Measurements from ENCODE around the gene GGA1.
"Not testable (repeated sequence)": the region's sequence is repeated elsewhere in the genome, so short reads cannot be mapped to it uniquely, and the experiment has no call there.

Gene GGA1

DNA sequence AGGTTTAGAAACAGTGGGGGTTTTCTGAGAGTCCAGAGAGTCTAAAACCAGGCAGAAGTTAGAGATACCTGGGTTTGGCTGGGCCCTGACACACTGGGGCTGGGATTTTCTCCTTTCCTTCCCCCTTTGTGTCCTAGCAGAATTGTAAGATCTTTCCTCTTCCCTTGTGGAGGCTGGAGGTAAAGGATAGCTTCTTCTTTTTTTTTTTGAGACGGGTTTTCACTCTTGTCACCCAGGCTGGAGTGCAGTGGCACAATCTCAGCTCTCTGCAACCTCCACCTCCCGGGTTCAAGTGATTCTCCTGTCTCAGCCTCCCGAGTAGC is 1.5 kb downstream of the GGA1 start:
- DNase-seq, result not testable (repeated sequence)

DNA sequence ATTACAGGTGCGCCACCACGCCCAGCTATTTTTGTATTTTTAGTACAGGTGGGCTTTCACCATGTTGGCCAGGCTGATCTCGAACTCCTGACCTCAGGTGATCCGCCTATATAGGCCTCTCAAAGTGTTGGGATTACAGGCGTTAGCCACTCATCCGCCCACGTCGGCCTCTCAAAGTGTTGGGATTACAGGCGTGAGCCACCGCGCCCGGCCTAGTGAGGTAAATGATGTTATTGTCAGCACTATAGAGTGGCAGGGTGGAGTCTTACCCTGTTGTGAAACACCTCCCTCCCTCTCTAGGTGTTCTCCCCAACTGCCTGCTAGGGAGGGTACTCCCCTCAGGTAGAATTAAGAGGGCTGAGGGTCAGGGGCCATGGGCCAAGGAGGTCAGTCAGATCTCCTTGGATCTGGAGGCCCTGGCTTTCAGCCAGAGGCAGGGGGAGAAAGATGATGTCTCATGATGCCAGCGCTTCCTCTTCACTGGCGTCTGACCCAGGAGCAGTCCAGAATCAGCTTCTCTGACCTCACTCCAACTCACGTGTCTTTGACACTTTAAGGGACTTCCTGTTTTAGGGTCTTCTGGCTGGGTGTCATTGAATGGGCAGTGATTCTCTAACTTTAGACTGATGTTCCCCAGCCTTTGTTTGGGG is 2.0 kb downstream of the GGA1 start:
- DNase-seq, result no peak

DNA sequence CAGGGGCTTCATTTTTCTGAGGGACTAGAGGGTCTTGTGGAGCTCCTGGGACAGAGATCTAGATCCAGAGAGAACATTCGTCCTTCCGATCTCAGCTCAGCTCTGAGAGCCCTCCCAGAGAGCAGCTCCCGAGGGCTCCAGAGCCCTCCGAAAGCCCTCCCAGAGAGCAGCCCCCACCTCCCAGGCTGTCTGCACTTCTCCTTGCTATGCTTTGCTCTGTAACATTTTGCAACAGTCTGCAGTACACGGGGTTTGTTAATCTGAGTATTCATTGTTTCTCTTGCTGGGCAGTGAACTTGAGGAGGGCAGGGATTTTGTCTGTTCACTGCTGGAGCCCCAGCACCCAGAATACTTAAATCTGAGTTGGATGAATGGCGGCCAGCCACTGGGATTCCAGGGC is 2.6 kb downstream of the GGA1 start:
- DNase-seq, result no peak

DNA sequence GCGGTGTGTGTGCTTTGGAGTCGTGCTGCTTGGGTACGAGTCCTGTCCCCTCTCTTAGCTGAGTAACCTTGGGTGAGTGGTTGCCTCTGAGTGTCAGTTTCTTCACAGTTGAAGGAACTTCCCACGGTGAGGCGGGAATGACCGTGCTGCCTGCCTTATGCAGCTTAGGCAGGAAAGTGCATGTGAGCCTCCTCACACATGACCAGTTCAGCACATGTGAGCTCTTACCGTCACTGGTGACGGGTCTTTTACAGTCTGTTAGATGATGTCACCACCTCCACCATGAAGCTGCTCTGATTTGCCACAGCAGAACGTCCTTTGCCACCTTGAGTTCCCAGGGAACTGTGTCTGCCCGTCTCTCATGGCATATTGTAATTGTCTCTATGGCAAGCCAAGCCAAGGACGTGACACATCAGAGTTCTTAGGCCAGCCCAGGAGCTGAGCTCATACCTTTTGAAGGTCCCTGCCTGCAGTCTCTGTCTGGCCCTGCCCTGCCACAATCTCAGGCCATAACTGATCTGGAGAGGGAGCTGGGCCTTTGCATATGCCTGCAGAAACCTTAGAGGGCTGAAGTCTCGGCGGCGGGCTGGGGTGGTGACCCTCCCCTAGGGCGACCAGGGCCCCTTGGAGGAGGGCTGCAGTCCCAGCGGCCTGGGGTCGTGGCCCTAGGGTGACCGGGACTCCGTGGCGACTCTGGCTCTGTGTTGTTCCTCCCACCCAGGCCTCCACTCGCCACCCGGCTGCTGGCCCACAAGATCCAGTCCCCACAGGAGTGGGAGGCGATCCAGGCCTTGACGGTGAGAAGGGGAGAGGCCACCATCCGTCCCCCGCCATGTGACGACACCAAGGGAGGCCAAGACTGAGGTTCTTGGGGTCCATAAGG is 7.8 kb downstream of the GGA1 start:
- DNase-seq, result no peak

DNA sequence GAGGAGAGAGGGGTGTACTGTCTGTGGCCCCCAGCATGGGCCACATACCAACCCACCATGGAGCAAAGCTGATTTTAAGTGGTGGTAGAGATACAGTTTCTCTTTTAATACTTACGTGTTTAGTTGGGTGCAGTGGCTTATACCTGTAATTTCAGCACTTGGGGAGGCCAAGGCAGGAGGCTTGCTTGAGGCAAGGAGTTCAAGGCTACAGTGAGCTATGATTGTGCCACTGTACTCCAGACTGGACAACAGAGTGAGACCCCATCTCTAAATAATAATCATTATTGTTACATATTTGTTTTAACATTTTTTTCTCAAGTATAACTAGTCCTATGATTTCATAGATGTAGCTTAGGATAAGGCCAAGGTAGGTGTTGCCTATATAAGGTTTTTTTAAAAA is 8.8 kb downstream of the GGA1 start:
- DNase-seq, result no peak

DNA sequence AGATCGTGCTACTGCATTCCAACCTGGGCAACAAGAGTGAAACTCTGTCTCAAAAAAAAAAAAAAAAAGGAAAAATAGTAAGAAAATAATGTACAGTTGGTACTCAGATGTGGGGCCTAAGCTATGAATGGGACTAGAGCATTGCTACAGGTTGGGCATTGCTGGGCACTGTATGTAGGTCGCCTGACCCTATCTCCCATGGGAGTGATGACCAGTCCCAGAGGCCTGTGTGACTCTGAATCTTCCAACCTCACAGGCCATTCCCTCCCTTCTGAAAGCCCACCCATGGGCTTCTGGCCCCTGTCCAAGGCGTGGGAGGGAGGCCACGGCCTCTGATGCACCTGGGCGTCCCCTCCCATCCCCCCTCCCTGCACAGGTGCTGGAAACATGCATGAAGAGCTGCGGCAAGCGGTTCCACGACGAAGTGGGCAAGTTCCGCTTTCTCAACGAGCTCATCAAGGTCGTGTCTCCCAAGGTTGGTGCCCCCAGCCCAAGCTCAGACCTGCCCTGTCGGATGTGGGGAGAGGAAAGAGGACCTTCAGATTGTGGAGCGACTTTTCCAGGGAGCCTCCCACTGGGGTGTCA is 9.5 kb downstream of the GGA1 start:
- DNase-seq, result no peak

DNA sequence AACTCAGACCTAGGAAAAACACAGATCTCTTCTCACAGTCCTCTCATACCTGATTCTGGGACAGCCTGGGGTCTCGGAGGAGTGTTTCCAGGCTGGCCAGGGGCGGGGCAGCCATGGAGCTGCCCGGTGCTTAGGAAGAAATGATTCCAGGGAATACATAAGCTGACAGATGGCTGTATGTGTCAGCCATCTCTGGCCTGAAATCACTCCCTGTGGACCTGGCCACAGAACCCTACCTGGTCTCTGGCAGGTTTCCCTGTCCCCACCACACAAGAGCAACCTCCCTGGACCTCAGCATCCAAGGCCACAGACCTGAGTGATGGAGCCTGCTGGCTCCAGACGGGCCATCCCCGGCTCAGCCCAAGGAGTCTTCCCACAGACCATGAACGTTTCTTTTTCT is 10.0 kb downstream of the GGA1 start:
- no peak for DNase-seq

DNA sequence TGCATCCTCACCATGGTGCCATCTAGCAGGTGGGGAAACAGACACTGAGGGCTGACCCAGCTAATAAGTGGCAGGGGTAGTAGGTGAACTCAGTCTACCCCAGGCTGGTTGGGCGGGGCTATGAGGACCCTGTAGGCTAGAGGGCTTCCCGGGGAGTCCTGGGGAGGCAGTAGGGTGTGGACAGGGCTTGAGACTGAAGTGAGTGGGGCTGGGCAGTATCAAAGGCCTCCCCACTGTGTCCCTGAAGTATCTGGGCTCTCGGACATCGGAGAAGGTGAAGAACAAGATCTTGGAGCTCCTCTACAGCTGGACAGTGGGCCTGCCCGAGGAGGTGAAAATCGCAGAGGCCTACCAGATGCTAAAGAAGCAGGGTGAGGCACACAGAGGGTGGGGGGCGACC is 11.4 kb downstream of the GGA1 start:
- DNase-seq, result no peak

DNA sequence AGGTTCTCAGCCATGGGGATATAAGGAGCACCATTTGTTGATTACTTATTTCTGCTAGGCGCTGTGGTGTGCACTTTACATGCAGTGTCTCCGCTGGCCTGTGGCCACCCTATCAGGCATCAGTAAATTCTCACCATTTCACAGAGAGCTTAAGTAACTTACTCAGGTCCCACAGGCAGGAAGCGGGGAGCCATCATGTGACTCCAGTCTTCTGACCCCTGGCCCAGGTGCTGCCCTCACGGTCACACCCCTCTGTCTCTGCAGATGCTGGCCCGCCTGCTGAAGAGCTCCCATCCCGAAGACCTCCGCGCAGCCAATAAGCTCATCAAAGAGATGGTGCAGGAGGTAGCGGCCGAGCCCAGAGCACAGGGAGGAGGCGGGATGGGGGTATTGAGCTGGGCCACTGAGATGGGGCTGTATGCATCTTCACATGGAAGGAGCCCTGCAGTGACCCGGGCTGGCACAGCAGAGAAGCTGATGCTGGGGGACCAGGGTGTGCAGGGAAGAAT is 12.8 kb downstream of the GGA1 start:
- DNase-seq, result no peak

DNA sequence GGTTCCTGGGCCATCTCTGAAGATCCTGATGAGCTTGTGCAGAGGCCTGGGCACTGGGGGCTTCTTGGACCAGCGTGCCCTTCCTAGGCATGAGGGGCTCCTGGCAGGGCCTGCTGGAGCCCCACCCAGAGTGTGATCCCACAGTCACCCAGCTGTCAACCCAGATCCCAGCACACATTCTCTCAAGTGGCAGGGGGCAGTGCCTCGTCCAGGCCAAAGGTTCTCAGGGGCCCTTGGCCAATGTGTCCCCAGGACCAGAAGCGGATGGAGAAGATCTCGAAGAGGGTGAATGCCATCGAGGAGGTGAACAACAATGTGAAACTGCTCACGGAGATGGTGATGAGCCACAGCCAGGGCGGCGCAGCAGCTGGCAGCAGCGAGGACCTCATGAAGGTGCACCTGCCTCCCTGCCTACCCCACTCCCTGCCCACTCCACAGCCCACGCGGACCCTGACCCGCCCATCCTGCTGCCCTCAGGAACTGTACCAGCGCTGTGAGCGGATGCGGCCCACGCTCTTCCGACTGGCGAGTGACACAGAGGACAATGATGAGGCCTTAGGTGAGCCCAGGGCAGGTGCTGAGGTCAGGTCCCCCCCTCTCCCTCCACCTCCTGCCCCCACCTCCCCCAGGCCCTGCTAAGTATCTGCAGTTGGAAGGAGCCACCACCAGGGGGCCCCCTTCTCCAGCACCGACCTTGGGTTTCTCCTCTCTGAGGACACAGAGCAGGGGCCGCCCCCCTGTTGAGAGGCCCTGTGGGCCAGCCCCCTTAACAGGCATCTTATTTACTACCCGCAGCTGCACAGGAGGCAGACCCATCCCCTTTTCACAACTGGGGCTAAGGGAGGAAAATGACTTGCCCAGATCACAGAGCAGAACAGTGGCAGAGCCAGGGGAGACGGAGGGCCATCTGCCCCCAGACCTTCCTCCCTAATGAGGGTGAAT is 14.7 kb downstream of the GGA1 start:
- DNase-seq, result no peak

DNA sequence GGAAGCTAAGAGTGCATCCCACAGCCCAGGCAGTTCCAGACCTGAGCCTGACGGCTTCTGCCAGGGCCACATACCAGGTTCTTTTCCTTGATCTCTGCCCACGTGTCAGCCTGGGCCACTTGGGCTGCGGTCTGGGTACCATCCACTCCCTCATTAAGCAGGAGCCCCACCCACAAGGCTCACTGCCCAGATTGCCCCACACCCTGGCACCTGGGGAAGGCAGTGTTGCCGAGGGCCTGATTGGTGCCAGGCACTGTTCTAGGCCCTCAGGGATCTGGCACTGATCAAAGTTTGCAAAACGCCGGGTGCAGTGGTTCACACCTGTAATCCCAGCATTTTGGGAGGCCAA is 15.4 kb downstream of the GGA1 start:
- no peak for DNase-seq

DNA sequence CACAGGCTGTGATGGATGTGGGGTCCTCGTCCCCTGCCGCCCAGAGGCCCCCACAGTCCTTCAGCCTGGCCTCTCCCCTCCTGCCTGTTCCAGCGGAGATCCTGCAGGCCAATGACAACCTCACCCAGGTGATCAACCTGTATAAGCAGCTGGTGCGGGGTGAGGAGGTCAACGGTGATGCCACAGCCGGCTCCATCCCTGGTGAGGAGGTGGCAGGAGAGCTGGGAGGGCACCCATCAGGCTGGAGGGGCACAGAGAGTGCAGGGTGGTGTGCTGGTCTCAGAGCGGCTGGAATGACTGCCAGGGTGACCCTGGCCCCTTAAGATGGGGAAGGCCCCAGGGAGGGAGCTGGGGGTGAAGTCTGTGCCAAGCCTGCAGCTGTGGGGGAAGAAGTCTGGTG is 16.2 kb downstream of the GGA1 start:
- DNase-seq, result no peak

DNA sequence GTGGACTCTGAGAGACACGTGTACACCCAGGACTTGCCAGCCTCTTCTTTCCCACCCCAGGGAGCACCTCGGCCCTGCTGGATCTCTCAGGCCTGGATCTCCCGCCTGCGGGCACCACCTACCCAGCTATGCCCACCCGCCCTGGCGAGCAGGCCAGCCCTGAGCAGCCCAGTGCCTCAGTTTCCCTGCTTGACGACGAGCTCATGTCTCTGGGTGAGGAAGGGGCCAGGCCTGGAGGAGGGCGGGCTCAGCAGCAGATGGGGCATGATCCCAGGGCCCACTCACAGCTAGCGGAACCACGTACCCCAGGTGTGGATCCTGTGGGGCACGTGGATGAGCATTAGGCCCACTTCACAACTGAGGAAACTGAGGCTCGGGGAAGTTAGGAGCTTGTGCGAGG is 17.1 kb downstream of the GGA1 start:
- no peak for DNase-seq

DNA sequence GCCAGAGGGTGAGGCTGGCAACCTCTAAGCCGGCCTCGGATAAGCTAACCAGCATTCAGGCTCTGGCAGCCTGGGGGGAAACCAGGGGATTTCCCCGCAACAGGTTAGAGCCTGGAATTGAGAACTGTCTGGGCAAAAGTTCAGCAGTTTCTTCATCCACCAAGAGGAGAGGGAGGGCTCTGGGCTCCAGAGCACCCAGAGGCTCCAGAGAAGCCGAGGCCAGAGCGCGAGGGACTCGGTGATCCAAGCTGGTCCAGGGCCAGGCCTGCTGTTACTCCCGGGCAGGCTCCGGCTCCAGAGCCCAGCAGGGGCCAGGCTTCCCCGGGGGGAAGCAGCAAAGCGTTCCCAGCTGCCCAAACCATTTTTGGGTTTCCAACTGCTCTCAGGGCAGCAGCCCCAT is 17.5 kb downstream of the GGA1 start:
- DNase-seq, result no peak

DNA sequence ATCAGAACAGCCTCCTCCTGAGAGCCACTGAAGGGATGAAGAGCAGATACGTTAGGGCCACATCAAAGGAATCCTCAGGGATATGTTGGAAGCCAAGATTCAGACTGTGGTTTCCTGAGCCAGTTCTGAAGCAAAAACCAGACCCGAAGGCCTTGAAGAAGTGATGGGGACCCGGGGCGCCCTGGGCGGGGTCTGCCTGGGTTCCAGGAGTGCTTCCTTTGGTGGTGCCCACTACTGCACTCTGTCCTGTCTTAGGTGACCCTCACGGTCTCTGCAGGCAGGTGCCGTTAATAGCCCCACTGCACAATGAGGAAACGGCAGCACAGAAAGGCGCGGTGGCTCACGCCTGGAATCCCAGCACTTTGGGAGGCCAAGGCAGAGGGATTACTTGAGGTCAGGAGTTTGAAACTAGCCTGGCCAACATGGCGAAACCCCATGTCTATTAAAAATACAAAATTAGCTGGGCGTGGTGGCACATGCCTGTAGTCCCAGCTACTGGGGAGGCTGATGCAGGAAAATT is 18.0 kb downstream of the GGA1 start:
- DNase-seq, result no peak

DNA sequence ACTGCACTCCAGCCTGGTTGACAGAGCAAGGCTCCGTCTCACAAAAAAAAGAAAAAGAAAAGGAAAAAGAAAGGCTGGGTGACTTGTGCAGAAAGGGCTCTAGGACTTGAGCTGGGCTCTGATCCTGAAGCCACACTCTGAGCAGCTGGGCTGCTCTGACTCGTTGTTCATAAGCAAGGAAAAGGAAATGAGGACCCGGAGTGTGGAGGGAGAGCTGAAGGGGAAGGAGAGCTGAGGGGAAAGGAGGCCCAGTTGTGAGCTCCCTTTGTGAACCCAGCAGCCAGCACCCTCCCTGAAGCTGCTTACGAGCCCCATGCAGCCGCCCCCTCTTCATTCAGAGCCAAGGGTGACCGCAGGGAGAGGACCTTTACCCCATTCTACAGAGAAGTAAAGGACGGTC is 18.5 kb downstream of the GGA1 start:
- DNase-seq, result no peak

DNA sequence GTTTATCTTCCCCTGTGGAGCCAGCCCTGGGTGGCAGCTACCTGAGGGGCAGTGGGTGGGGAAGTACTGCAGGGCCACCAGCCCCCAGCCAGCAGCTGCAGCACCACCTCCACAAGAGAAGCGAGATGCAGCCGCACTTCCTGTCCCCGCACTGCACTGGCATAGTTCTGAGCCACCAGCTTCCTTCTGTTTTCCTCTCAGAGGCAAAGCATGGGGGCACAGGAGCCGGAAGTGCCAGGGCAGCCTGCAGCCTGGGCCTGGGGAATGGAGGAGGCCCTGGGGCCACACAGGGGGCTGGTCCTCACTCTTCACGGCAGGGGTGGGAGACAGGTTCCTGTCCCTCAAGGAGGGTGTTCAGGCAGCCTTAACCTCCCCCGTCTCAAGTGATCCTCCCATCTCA is 18.9 kb downstream of the GGA1 start:
- DNase-seq, result no peak

DNA sequence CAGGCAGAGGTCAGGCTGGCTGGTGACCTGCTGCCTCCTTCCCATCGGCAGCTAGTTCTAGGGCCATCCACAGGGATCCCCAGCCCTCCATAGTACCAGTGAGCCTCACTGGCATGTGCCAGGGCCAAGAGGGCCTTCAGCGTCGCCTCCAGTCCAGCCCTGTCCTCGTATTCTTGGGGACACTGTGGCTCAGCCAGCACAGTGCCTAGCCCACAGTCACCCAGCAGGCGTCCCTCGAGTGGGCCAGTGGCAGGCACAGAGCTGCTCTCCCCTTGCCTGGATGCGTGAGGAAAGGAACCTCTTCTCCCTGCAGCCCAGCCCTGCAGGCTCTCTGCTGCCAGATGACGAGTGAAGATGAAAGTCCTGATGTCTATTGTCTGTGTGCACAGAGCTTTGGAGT is 20.2 kb downstream of the GGA1 start:
- DNase-seq, result no peak

DNA sequence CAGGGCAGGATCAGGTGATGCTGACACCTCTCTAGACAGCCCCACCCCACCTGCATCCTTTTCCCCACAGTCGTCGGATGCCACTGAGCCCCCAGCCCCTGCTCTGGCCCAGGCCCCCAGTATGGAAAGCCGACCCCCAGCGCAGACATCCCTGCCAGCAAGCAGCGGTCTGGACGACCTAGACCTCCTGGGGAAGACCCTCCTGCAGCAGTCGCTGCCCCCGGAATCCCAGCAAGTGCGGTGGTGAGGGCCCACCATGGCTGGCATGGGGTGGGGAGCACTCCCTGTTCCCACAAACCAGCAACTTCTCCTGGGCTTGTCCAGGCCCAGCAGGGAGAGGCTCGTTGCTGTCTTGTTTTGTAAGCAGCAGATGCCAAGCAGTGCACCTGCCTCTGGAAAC is 21.3 kb downstream of the GGA1 start:
- DNase-seq, result no peak

DNA sequence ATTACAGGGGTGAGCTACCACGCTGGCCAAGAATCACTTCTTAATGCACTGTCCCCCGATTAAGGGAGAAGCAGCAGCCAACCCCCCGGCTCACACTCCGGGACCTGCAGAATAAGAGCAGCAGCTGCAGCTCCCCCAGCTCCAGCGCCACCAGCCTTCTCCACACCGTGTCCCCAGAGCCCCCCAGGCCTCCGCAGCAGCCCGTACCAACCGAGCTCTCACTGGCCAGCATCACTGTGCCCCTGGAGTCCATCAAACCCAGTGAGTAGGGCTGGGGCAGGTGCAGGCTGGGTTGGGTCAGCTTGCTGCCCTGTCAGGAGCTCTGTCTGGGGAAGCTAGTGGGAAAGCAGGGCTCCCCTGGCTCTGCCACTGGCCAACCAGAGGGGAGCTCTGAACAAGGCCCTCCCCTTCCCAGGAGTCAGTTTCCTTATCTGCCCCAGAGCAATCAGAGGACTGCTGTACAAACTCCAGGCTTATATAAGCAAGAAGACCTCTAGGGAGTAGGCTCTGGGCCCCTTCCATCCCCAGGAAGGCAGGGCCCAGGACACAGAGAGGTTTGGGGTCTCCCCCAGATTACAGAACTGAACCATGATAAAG is 22.3 kb downstream of the GGA1 start:
- DNase-seq, result no peak

DNA sequence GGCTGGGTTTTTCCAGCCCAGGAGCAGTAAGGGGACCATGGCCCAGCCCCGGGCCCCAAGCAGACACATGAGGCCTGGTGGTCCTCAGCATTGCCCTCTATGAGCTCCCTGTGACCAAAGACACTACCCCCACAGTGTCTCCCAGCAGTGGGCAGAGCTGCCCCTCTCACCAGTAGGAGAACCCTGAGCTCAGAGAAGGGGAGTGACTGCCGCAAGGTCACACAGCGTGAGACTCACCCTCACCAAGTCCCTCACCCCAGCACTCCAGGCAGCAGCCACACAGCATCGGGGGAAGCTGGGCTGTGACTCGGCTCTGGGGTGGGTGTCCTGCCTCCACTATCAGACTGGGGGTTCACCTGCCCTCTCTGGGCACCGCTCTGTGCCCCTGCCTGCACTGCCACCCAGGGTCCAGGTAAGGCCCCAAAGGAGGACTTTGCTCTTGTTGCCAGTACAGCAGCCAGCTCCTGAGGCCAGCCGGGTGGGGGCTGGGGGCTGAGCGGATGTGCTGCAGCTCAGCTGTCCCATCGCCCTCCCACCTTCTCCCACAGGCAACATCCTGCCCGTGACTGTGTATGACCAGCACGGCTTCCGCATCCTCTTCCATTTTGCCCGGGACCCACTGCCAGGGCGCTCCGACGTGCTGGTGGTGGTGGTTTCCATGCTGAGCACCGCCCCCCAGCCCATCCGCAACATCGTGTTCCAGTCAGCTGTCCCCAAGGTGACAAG is 23.0 kb downstream of the GGA1 start:
- DNase-seq, result no peak

Measured in NCI-H1417 treated with DMSO at 0.1 percent for 48 hours (cell line).